Measurements from ENCODE around the gene MAML3. TPM values are rescaled to one million over a fixed set of nuclear protein-coding genes. Genes with fewer than 3 reads are reported as not detected.
"Not testable (repeated sequence)": the region's sequence is repeated elsewhere in the genome, so short reads cannot be mapped to it uniquely, and the experiment has no call there.

Gene MAML3
- total RNA-seq, 2 donors from 2014 or later = 9.3 to 10.1 TPM

DNA sequence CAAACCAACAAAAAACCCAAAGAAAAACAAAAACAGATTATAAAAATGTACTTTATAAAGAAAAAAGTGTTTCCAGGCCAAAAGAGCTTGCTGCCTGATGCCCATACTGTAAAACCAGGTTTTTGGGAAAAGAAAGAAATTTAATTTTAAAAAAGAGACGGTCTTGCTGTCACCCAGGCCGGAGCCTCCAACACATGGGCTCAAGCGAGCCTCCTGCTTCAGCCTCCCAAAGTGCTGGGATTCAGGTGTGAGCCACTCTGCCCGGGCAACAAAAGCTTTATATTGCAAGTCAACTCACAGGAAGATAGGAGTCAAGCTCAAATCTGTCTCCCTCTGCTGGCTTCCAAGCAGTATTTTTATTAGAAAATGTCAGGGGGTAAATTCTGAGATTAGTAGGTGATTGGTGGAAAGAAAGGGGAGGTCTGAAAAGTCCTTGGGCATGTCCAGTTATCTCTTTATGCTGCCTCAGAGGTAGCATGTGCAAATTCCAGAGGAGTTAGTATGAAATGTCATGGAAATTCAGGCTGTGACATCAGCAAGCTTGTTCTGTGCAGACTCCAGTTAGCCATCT, 449.0 kb downstream of the MAML3 start:
- intact Hi-C loops (cut with DNase I) = no loop called here
- H3K9ac ChIP-seq (ENCODE audit: low read depth in 2 of 2, low read length in 2 of 2) = no peak overlapping the region
- H3K4me3 ChIP-seq = no peak overlapping the region
- H3K27me3 ChIP-seq = no peaks in the 10 kb centered on the region
- no peaks in the 10 kb centered on the region for H3K36me3 ChIP-seq
- no peak overlapping the region for H3K27ac ChIP-seq
- no peaks in the 10 kb centered on the region for H3K4me1 ChIP-seq
- DNase-seq = no peak
- H3K9me3 ChIP-seq = no peaks in the 10 kb centered on the region
- TF ChIP-seq, protein P1, sequence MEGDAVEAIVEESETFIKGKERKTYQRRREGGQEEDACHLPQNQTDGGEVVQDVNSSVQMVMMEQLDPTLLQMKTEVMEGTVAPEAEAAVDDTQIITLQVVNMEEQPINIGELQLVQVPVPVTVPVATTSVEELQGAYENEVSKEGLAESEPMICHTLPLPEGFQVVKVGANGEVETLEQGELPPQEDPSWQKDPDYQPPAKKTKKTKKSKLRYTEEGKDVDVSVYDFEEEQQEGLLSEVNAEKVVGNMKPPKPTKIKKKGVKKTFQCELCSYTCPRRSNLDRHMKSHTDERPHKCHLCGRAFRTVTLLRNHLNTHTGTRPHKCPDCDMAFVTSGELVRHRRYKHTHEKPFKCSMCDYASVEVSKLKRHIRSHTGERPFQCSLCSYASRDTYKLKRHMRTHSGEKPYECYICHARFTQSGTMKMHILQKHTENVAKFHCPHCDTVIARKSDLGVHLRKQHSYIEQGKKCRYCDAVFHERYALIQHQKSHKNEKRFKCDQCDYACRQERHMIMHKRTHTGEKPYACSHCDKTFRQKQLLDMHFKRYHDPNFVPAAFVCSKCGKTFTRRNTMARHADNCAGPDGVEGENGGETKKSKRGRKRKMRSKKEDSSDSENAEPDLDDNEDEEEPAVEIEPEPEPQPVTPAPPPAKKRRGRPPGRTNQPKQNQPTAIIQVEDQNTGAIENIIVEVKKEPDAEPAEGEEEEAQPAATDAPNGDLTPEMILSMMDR (IDR thresholded peaks at IDR 0.05) = no peak

DNA sequence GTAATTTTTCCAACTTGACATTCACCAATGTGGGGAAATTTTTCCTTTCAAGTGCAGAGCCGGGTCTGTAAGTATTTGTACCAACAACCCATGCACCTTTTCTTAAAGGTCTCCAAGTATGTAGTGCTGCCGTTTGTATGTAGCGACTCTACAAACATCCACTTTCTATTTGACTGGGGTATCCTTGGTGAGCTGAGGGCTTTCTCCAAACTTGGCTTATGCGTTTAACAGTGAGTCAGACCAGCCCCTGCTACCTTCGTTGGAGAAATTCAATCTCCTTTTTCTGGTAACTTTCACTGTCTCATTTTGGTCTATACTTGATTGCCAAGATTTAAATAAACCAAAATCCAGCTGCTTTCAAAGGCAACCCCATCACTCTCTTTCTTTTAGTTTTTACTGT, 453.4 kb downstream of the MAML3 start:
- no peaks in the 10 kb centered on the region for H3K27me3 ChIP-seq
- H3K4me1 ChIP-seq = no peaks in the 10 kb centered on the region
- no peak for DNase-seq
- no peak overlapping the region for H3K27ac ChIP-seq
- intact Hi-C loops (cut with DNase I) = no loop called here
- no peaks in the 10 kb centered on the region for H3K36me3 ChIP-seq
- no peaks in the 10 kb centered on the region for H3K9me3 ChIP-seq
- no peak overlapping the region for H3K9ac ChIP-seq (ENCODE audit: low read depth in 2 of 2, low read length in 2 of 2)
- no peak overlapping the region for H3K4me3 ChIP-seq
- TF ChIP-seq, protein P1 (IDR thresholded peaks at IDR 0.05) = no peak

DNA sequence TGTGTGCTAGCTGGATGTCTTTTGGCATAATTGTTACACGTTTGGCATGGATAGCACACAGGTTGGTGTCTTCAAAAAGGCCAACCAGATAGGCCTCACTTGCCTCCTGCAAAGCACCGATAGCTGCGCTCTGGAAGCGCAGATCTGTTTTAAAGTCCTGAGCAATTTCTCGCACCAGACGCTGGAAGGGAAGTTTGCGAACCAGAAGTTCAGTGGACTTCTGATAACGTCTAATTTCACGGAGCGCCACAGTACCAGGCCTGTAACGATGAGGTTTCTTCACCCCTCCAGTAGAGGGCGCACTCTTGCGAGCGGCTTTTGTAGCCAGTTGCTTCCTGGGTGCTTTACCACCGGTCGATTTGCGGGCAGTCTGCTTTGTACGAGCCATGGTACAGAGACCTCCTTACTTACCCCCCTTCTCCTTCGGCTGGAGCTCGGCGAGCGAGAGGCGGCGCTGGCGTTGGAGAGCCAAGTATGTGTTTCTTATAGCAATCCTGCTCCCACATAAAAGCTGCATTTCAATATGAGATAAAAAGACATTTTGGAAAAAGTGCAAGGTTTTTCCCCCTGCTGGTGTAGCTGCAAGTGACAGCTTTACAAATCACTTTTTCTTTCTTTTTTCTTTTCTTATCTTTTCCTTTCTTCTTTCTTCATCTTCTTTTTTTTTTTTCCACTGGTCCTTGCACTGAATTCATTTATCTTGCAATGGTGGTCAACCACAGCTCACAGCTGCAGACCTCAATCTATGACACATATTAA, 455.6 kb downstream of the MAML3 start:
- H3K36me3 ChIP-seq; H3K9ac ChIP-seq (ENCODE audit: low read depth in 2 of 2, low read length in 2 of 2); intact Hi-C loops (cut with DNase I); H3K27me3 ChIP-seq; H3K27ac ChIP-seq; H3K4me3 ChIP-seq; DNase-seq; H3K9me3 ChIP-seq; H3K4me1 ChIP-seq: not testable (repeated sequence)

DNA sequence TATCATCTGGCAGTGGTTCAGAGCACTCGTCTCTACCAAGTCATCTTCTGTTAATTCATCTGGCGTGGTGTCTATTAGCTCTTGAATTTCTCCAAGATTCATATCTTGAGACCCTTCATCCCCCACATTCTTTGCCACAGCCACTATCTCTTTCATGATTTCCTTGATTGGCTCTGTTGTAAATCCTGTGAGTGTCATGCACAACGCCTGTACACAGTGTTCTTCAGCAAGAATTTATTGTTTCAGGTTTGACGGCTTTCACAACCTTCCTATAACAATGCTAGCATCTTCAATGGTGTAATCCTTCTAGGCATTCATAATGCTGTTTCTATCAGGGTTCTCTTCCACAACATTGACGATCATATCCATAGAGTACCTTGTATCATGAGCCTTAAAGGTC, 457.5 kb downstream of the MAML3 start:
- Histone ChIP-seq H3K27me3 (no peaks in the 10 kb centered on the region), H3K36me3 (no peaks in the 10 kb centered on the region), H3K9ac (ENCODE audit: low read depth in 2 of 2, low read length in 2 of 2) (no peak overlapping the region), H3K27ac (no peak overlapping the region), H3K4me1 (no peaks in the 10 kb centered on the region), H3K9me3 (no peaks in the 10 kb centered on the region), H3K4me3 (no peak overlapping the region)
- DNase-seq = no peak
- intact Hi-C loops (cut with DNase I) = no loop called here
- TF ChIP-seq, protein P1 (IDR thresholded peaks at IDR 0.05) = no peak

DNA sequence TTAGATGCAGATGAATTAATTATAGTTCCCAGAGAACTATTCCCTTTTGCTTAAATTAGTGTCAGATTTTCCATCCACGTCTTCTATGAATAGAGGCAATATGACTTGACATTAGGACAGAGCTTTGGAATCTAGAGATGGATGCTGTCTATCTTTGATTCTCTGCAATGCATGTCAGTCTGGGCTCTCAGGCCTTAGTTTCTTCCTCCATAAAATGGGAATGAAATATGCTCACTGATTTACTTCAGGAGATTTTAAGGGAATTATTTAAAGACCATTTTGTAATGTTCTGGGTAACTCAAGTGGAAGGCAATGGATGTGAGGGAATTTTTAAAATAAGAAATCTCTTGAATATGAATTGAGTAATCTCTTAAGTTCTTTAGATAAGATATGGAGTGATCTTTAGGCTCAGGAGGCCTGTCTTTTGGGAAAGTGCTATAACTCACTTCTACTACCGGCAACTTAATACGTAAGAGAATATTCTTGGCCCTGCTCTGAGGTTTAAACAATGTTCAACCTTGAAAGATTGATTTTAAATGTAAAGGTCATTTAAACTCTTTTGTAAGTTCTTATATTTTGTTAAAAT, 459.4 kb downstream of the MAML3 start:
- no peaks in the 10 kb centered on the region for H3K27me3 ChIP-seq
- no peaks in the 10 kb centered on the region for H3K4me1 ChIP-seq
- H3K4me3 ChIP-seq = no peak overlapping the region
- intact Hi-C loops (cut with DNase I) = no loop called here
- no peak overlapping the region for H3K9ac ChIP-seq (ENCODE audit: low read depth in 2 of 2, low read length in 2 of 2)
- H3K36me3 ChIP-seq = no peaks in the 10 kb centered on the region
- no peak overlapping the region for H3K27ac ChIP-seq
- TF ChIP-seq, protein P1 (IDR thresholded peaks at IDR 0.05) = no peak
- DNase-seq = no peak
- no peaks in the 10 kb centered on the region for H3K9me3 ChIP-seq
